Stimulated activated CD8-positive, alpha-beta memory T cell treated with anti-CD3 and anti-CD28 coated beads, Interleukin-4, amount 100 ng/mL, for 24 hours (primary cell): Measurements from ENCODE around the gene PPP2R5B.
A peak's percentile ranks its signal among the peaks of the same experiment; 100 is the strongest.

Experiments
- DNase-seq: peaks from one replicate; pipeline ENCODE4 v3.0.0-alpha.2; 2020; ENCODE audit warnings: low read depth

The PPP2R5B gene

DNA sequence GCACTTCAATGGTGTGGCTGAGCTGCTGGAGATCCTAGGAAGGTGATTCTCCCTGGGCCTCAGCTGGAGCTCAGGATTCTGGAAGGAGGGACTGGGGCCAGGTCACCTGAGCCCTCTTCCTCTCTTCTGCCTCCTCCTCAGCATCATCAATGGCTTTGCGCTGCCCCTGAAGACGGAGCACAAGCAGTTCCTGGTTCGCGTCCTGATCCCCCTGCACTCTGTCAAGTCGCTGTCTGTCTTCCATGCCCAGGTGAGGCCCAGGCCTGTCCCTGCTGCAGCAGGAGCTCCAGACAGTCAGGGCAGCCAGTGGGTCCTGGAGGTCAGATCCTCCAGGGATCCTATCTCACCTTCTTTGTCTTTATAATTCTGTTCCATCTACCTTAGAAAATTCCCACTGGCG, 5.9 kb downstream of the PPP2R5B start:
- no peak for DNase-seq

- no peak for DNase-seq
Measured at GRCh38 chr11:64931290-64931689, 6.8 kb downstream of the PPP2R5B start.

GRCh38 chr11:64932324-64932723, 7.8 kb downstream of the PPP2R5B start:
- DNase-seq: no peak

DNA sequence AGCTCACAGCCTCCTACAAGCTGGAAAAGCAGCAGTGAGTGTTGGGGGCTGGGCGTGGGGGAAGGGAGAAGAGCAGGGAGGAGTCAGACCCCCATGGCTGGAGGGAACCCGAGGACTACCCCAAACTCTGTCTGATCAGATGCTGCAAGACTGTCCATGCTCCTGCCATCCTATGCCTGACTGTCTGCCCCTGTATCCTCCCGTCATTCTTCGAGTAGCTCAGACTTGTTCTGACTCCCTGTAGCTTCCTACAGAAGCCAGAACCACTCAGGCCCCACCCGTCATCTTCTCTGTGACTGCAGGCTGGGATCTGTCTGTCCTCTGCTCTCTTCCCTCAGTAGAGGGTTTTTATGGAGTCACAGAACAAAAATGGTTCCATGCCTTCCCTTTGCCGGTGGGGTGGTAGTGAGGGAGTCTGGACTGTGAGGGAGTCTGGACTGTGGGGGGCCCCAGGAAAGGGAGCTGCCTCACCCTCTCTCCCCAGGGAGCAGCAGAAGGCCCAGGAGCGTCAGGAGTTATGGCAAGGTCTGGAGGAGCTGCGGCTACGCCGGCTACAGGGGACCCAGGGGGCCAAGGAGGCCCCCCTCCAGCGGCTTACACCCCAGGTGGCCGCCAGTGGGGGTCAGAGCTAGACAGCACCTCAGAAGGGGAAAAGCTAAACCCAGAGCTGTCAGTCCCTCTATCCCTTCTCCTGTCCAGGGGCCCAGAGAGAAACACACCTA, 8.9 kb downstream of the PPP2R5B start:
- DNase-seq: no peak

- no peak for DNase-seq
Measured at GRCh38 chr11:64933935-64934681, 9.6 kb downstream of the PPP2R5B start.

DNA sequence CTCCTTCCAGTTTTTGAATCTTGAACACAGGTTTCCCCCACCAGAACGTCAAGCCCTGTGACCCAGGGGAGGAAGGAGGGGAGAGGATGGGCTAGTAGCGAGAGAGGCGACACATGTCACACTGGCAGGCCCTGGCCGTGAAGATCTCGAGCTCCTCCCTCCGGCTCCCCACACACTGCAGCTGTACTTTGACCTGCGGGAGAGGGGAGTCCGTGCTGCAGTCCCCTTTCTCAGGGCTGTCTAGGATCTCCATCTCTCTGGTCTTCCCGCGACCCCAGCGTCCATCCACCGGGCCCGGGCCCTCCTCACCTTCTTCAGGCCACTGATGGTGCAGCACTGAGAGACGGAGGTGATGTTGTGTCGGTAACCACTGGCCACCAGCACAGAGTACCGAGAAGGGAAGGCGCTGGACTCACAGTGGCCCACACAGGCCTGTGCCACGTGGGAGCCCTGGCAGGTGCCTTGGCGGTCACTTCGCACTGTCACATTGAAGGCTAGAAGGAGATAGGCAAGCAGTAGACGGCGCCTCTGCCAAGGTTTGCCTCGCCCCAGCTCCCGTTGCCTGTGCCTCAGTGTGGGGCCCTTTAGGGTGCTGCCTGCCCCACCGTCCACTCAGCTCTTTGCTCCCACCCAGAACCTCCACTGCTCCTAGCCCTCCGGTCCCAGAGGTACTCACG, 10.3 kb downstream of the PPP2R5B start:
- no peak for DNase-seq

- DNase-seq: no peak
Measured at GRCh38 chr11:64935359-64936081, 11.0 kb downstream of the PPP2R5B start, which contains the start of gene GPHA2. Gene GPHA2, minus strand, starts transcription at chr11:64935893. Its CDS starts 433 bp downstream, at chr11:64935460.

DNA sequence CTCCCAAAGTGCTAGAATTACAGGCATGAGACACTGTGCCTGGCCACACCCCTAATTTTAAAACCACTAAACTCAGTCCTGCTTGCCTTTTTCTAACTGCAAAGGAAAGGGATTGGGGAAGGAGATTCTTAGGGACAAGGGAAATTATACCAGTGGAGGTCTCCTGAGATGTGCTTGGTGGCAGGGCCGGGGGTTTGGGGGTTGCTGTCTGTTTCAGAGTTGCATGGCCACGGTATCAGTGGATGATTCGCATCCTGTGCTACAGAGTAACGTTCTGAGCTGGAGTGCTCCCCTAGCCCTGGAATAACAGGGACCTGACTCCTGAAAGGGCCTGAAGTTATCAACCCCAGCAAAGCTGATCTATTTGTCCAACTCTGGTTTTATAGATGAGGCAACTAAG, 12.1 kb downstream of the PPP2R5B start:
- no peak for DNase-seq

DNA sequence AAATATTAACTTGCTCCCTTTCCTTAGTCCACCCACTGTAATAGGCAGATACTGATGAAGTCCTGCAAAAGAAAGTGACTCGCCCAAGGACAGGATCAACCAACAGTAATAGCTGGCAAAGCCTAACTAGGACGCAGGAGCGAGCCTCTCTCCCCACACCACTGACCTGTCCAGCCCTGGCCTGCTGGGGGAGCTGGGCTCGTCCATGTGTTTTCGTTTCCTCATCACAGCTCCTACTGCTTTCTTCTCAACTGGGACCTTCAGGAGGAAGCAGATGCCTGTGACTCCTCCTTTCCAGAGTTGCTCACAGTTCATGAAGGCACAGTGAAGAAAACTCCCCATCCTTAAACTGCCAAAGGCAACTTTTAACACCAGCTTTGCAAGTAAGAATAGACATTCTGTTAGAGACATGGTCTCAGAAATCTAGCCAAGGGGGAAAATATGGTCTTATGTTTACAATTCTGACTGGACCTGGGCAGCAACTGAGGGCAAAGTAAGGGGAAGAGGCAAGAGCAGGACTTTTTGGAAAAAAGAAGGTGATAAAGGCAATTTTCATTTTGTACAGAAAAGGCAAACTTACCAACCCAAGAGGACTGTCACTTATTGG, 22.8 kb downstream of the PPP2R5B start:
- DNase-seq: no peak

DNA sequence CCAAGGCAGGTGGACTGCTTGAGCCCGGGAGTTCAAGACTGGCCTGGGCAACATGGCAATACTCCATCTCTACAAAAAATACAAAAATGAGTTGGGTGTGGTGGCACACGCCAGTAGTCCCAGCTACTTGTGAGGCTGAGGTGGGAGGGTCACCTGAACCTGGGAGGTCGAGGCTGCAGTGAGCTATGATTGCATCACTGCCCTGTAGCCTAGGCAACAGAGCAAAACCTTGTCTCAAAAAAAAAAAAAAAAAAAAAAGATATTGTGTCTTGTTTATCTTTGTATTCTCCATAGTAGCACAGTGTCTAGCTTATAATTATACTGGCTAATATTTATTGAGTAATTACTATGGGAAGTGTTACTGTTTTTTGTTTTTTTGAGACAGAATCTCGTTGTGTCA, 27.0 kb downstream of the PPP2R5B start:
- no peak for DNase-seq

GRCh38 chr11:64954201-64954600, 29.7 kb downstream of the PPP2R5B start:
- DNase-seq: no peak

- no peak for DNase-seq
Measured at GRCh38 chr11:64959498-64959897, 35.0 kb downstream of the PPP2R5B start.

DNA sequence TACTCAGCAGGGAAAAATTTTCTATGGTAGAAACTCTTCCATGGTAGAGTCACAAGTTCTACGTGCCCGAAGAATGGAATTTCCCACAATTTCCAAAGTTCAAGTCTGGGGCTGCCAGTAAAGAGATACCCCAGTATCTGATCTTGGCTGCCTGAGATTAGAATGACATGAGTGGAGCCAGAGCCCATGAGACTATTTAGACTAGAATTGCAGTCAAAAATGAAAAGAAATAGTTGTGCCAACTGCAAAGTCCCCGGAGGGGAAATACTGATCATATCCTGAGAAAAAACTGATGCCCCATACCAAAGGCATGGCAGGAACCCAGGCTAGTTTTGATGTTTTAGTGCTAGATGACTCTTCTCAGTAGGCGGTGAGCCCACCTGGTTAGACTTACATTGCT, 36.2 kb downstream of the PPP2R5B start:
- DNase-seq: no peak

DNA sequence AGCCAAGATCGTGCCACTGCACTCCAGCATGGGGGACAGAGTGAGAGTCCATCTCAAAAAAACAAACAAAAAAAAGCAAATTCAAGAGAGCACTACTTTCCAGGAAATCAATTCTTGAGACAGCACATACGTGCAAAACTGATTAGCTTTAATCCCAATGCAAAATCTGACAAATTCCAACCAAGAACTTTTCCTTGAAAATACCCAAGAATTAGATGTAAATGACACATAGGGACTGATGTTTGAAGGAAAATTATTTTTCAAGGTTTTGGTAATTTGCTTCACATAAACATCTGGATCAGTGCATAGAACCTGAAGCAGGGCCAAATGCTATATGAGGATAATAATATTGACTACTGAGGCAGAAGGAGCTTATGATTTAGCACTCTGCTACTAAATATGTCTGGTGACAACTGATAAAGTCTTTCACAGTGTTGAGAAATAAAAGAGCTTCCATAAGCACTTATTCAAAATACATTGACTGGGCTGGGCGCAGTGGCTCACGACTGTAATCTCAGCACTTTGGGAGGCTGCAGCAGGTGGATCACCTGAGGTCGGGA, 38.7 kb downstream of the PPP2R5B start:
- no peak for DNase-seq

- no peak for DNase-seq
Measured at GRCh38 chr11:64967375-64967774, 42.9 kb downstream of the PPP2R5B start.

GRCh38 chr11:64969209-64969608, 44.7 kb downstream of the PPP2R5B start:
- DNase-seq: no peak

GRCh38 chr11:64970731-64971151, 46.3 kb downstream of the PPP2R5B start:
- no peak for DNase-seq

- peak; percentile 79 for DNase-seq
Measured at GRCh38 chr11:64971421-64972233, 47.1 kb downstream of the PPP2R5B start, which contains the start of gene MAJIN. Gene MAJIN, minus strand, starts transcription at chr11:64972108. Its CDS starts 12,703 bp downstream, at chr11:64959405.

DNA sequence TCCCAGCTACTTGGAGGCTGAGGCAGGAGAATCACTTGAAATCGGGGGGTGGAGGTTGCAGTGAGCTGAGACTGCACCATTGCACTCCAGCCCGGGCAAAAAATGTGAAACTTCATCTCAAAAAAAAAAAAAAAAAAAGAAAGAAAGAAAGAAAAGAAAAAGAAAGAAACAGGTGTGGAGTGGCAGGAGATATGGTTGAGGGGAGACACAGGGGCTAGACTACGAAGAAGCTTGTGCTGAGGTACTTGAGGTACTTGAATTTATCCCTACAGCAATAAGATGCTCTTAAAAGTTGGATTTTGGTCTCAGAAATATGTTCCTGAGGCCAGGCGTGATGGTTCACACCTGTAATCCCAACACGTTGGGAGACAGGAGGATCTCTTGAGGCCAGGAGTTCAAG, 49.6 kb downstream of the PPP2R5B start:
- DNase-seq: no peak

DNA sequence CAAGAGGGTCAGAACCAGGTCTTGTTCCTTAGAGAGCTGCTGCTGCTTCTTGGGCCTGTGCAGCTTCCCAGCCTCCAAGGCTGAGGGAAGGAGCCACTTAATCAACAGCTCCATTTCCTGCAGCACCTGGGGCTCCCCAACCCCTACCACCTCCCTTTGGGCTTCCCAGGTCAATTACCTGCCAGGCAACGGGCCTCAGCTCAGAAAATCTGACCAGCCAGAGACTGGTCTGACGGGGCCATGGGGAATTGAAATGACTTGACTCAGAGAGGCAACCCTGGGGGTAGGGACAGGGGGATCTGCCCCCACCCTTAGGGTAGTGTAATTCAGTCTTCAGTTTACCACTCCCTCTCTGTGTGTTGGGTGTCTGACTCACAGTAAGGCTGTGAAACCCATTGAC, 52.2 kb downstream of the PPP2R5B start:
- no peak for DNase-seq
